ENCODE data around the gene DLG2. TPM values are rescaled to one million over a fixed set of nuclear protein-coding genes. Genes with fewer than 3 reads are reported as not detected.

DLG2 gene
- total and polyA plus RNA-seq, 4 donors = 1.3 to 23.3 (median 10.9) TPM

- Histone ChIP-seq H3K36me3 (ENCODE audit: control insufficient read depth in 1 of 2, insufficient read depth in 2 of 2, low read length in 1 of 2) (no peaks in the 10 kb centered on the region), H3K4me3 (ENCODE audit: low read length in 2 of 2) (no peak overlapping the region), H3K27me3 (ENCODE audit: control insufficient read depth in 1 of 2, insufficient read depth in 2 of 2, low read length in 1 of 2) (no peaks in the 10 kb centered on the region), H3K9me3 (ENCODE audit: control insufficient read depth, low read length) (no peaks in the 10 kb centered on the region), H3K4me1 (ENCODE audit: control insufficient read depth in 1 of 2, insufficient read depth in 2 of 2, low read length in 2 of 2) (no peaks in the 10 kb centered on the region), H3K27ac (ENCODE audit: low read depth in 1 of 2, low read length in 2 of 2) (no peak overlapping the region)
- 51 to 56% methylated on average over 3 of the region's 3 CpGs for WGBS, 2 donors
- ATAC-seq (ENCODE audit: low FRiP score) (no peak), DNase-seq (no peak)
- intact Hi-C loops (cut with DNase I) = no loop called here
Observed at GRCh38 chr11:84981301-84981700, 645.8 kb downstream of the DLG2 start.

GRCh38 chr11:84969103-84969502 is 658.0 kb downstream of the DLG2 start:
- Histone ChIP-seq H3K27ac (ENCODE audit: low read depth in 1 of 2, low read length in 2 of 2) (no peak overlapping the region), H3K36me3 (ENCODE audit: control insufficient read depth in 1 of 2, insufficient read depth in 2 of 2, low read length in 1 of 2) (no peaks in the 10 kb centered on the region), H3K9me3 (ENCODE audit: control insufficient read depth, low read length) (no peaks in the 10 kb centered on the region), H3K27me3 (ENCODE audit: control insufficient read depth in 1 of 2, insufficient read depth in 2 of 2, low read length in 1 of 2) (no peaks in the 10 kb centered on the region), H3K4me1 (ENCODE audit: control insufficient read depth in 1 of 2, insufficient read depth in 2 of 2, low read length in 2 of 2) (no peaks in the 10 kb centered on the region), H3K4me3 (ENCODE audit: low read length in 2 of 2) (no peak overlapping the region)
- 2 to 7% methylated on average over 2 of the region's 2 CpGs for WGBS, 2 donors
- DNase-seq (peak in 1 of 2 donors; percentile 59), ATAC-seq (ENCODE audit: low FRiP score) (peak; percentile 74)
- intact Hi-C loops (cut with DNase I) = no loop called here

DNA sequence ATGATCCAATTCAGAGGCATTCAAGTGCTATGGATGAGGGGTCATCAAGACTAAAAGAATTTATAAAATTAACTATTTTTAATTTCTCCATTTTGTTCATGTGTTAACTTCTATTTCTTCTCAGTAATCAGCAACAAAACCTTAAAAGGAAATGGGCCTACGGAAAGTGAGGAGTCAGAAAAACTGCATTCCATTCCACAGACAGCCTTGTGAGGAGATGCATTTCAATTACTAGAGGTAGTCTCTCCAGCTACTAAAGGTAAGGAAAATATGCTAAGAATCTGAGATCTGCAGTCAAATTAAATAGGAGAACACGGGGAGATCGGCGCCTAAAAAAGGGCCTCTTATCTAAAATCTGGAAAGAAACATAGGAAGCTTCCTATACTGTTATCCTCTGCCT is 661.7 kb downstream of the DLG2 start:
- H3K4me1 ChIP-seq (ENCODE audit: control insufficient read depth in 1 of 2, insufficient read depth in 2 of 2, low read length in 2 of 2) = no peaks in the 10 kb centered on the region
- ATAC-seq (ENCODE audit: low FRiP score) (no peak), DNase-seq (no peak)
- 75 to 82% methylated on average over 4 of the region's 4 CpGs for WGBS, 2 donors
- H3K27me3 ChIP-seq (ENCODE audit: control insufficient read depth in 1 of 2, insufficient read depth in 2 of 2, low read length in 1 of 2) = no peaks in the 10 kb centered on the region
- H3K27ac ChIP-seq (ENCODE audit: low read depth in 1 of 2, low read length in 2 of 2) = no peak overlapping the region
- no peaks in the 10 kb centered on the region for H3K36me3 ChIP-seq (ENCODE audit: control insufficient read depth in 1 of 2, insufficient read depth in 2 of 2, low read length in 1 of 2)
- H3K9me3 ChIP-seq (ENCODE audit: control insufficient read depth, low read length) = no peaks in the 10 kb centered on the region
- H3K4me3 ChIP-seq (ENCODE audit: low read length in 2 of 2) = no peak overlapping the region
- intact Hi-C loops (cut with DNase I) = no loop called here

DNA sequence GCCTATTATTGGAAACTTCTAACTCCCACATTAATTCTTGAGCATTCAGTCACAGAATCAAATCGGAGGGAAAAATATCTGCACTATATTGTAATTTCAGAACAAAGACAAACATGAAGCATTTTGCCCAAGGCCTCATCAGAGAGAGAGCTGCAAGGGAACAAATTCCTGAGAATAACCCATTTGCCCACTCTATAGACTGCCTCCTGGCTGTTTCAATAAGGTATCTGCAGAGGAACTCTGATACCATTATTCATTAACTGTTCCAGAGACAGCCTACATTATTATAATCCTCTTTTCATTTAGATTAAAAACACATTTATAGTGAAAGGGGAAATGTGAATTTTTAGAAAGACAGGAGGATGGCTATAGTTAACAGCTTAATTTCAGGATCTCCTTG is 663.9 kb downstream of the DLG2 start:
- no peaks in the 10 kb centered on the region for H3K27me3 ChIP-seq (ENCODE audit: control insufficient read depth in 1 of 2, insufficient read depth in 2 of 2, low read length in 1 of 2)
- peaks cover 0 to 2% of the 10 kb centered on the region in 2 donors for H3K4me1 ChIP-seq (ENCODE audit: control insufficient read depth in 1 of 2, insufficient read depth in 2 of 2, low read length in 2 of 2)
- no peak overlapping the region for H3K4me3 ChIP-seq (ENCODE audit: low read length in 2 of 2)
- H3K27ac ChIP-seq (ENCODE audit: low read depth in 1 of 2, low read length in 2 of 2) = no peak overlapping the region
- no peaks in the 10 kb centered on the region for H3K9me3 ChIP-seq (ENCODE audit: control insufficient read depth, low read length)
- ATAC-seq (ENCODE audit: low FRiP score) = no peak
- no peaks in the 10 kb centered on the region for H3K36me3 ChIP-seq (ENCODE audit: control insufficient read depth in 1 of 2, insufficient read depth in 2 of 2, low read length in 1 of 2)
- intact Hi-C loops (cut with DNase I) = no loop called here
- WGBS, 2 donors = 18 to 23% methylated on average over 1 of the region's 1 CpG
- no peak for DNase-seq

DNA sequence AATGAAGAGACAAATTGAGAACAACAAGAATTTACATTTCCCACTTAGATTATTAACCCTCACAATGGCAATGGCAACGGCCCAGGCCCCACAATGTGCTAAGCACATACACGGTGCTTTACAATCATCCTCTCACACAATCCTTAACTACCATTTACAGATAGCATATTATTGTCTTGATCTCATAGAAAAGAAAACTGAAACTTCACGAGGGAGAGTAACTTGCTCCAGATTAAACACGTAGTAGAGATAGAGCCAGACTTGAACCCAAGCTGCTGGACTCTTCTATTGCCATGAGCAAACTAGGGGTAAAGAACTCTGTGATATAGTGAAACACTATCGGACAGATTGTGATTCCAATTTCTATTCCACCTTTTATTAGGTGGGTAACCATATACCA is 665.1 kb downstream of the DLG2 start:
- Histone ChIP-seq H3K36me3 (ENCODE audit: control insufficient read depth in 1 of 2, insufficient read depth in 2 of 2, low read length in 1 of 2) (no peaks in the 10 kb centered on the region), H3K27me3 (ENCODE audit: control insufficient read depth in 1 of 2, insufficient read depth in 2 of 2, low read length in 1 of 2) (no peaks in the 10 kb centered on the region), H3K27ac (ENCODE audit: low read depth in 1 of 2, low read length in 2 of 2) (no peak overlapping the region), H3K4me1 (ENCODE audit: control insufficient read depth in 1 of 2, insufficient read depth in 2 of 2, low read length in 2 of 2) (peaks cover 0 to 2% of the 10 kb centered on the region in 2 donors), H3K4me3 (ENCODE audit: low read length in 2 of 2) (no peak overlapping the region), H3K9me3 (ENCODE audit: control insufficient read depth, low read length) (no peaks in the 10 kb centered on the region)
- intact Hi-C loops (cut with DNase I) = no loop called here
- DNase-seq (no peak), ATAC-seq (ENCODE audit: low FRiP score) (no peak)
- WGBS, 2 donors = 71 to 78% methylated on average over 5 of the region's 5 CpGs

GRCh38 chr11:84958295-84958694 is 668.8 kb downstream of the DLG2 start:
- no peak overlapping the region for H3K27ac ChIP-seq (ENCODE audit: low read depth in 1 of 2, low read length in 2 of 2)
- 42 to 45% methylated on average over 2 of the region's 2 CpGs for WGBS, 2 donors
- ATAC-seq (ENCODE audit: low FRiP score) = no peak
- no peak for DNase-seq
- intact Hi-C loops (cut with DNase I) = no loop called here
- no peaks in the 10 kb centered on the region for H3K36me3 ChIP-seq (ENCODE audit: control insufficient read depth in 1 of 2, insufficient read depth in 2 of 2, low read length in 1 of 2)
- H3K9me3 ChIP-seq (ENCODE audit: control insufficient read depth, low read length) = no peaks in the 10 kb centered on the region
- no peaks in the 10 kb centered on the region for H3K27me3 ChIP-seq (ENCODE audit: control insufficient read depth in 1 of 2, insufficient read depth in 2 of 2, low read length in 1 of 2)
- H3K4me1 ChIP-seq (ENCODE audit: control insufficient read depth in 1 of 2, insufficient read depth in 2 of 2, low read length in 2 of 2) = peaks cover 0 to 2% of the 10 kb centered on the region in 2 donors
- H3K4me3 ChIP-seq (ENCODE audit: low read length in 2 of 2) = no peak overlapping the region

- intact Hi-C loops (cut with DNase I) = no loop called here
- Histone ChIP-seq H3K36me3 (ENCODE audit: control insufficient read depth in 1 of 2, insufficient read depth in 2 of 2, low read length in 1 of 2) (no peaks in the 10 kb centered on the region), H3K27me3 (ENCODE audit: control insufficient read depth in 1 of 2, insufficient read depth in 2 of 2, low read length in 1 of 2) (no peaks in the 10 kb centered on the region), H3K27ac (ENCODE audit: low read depth in 1 of 2, low read length in 2 of 2) (no peak overlapping the region), H3K4me1 (ENCODE audit: control insufficient read depth in 1 of 2, insufficient read depth in 2 of 2, low read length in 2 of 2) (no peaks in the 10 kb centered on the region), H3K9me3 (ENCODE audit: control insufficient read depth, low read length) (no peaks in the 10 kb centered on the region), H3K4me3 (ENCODE audit: low read length in 2 of 2) (no peak overlapping the region)
- DNase-seq (no peak), ATAC-seq (ENCODE audit: low FRiP score) (no peak)
- WGBS, 2 donors = 83 to 89% methylated on average over 4 of the region's 4 CpGs
Observed at GRCh38 chr11:84950569-84951270, 676.4 kb downstream of the DLG2 start.

DNA sequence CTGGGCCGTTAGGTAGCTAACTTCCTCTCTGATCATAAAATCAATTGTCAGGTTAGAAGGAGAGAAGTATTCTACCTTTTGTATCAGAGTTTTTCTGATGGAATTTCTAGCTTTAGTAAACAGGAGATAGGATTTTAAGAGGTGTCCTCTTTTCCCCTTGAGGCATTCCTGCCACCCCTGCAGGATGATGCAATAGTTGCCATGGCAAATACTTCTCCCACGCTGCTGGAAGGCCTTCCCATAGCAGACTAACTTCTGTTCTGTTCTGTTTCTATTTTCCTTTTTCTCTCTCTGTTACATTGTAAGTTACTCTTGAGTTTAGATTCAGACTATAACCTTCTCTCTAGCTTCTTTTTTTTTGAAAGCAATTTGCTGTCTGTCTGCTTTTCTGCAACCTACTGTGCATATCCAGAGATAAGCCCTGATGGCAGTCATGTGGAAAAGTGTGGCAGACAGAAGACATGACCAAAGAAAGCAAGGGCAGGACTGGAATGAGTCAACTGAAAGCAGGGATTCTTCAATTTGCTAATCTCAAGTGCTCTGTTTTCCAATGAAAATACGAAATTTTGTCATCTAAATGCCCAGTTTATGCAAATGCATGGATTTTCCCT is 679.1 kb downstream of the DLG2 start:
- H3K4me1 ChIP-seq (ENCODE audit: control insufficient read depth in 1 of 2, insufficient read depth in 2 of 2, low read length in 2 of 2) = no peaks in the 10 kb centered on the region
- no peaks in the 10 kb centered on the region for H3K27me3 ChIP-seq (ENCODE audit: control insufficient read depth in 1 of 2, insufficient read depth in 2 of 2, low read length in 1 of 2)

DNA sequence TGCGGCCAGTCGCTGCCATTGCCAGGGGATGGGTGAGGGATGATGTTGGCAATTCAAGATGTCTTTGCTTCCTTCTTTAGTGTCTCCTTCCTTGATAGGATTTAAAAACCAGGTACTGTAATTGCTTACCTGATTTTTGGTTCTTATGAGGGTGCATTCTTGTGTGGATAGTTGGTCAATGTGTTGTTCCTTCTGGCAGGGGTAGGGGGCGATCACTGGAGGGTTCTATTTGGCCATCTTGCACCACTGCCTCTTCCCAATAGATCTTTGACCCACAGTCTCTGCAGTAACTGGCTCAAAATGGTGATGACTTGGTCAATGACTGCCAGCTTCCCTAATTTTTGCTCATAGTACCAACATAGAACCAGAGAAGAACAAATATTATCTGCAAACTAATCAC is 680.1 kb downstream of the DLG2 start:
- Histone ChIP-seq H3K4me3 (ENCODE audit: low read length in 2 of 2) (no peak overlapping the region), H3K27ac (ENCODE audit: low read depth in 1 of 2, low read length in 2 of 2) (no peak overlapping the region), H3K4me1 (ENCODE audit: control insufficient read depth in 1 of 2, insufficient read depth in 2 of 2, low read length in 2 of 2) (no peaks in the 10 kb centered on the region), H3K27me3 (ENCODE audit: control insufficient read depth in 1 of 2, insufficient read depth in 2 of 2, low read length in 1 of 2) (no peaks in the 10 kb centered on the region), H3K9me3 (ENCODE audit: control insufficient read depth, low read length) (peaks cover 1% of the 10 kb centered on the region), H3K36me3 (ENCODE audit: control insufficient read depth in 1 of 2, insufficient read depth in 2 of 2, low read length in 1 of 2) (no peaks in the 10 kb centered on the region)
- intact Hi-C loops (cut with DNase I) = no loop called here
- no peak for DNase-seq
- WGBS, 2 donors = 91 to 92% methylated on average over 3 of the region's 3 CpGs
- ATAC-seq (ENCODE audit: low FRiP score) = no peak

More for the DNA sequence above, 679.1 kb downstream of the DLG2 start:
- Histone ChIP-seq H3K4me3 (ENCODE audit: low read length in 2 of 2) (no peak overlapping the region), H3K36me3 (ENCODE audit: control insufficient read depth in 1 of 2, insufficient read depth in 2 of 2, low read length in 1 of 2) (no peaks in the 10 kb centered on the region), H3K27ac (ENCODE audit: low read depth in 1 of 2, low read length in 2 of 2) (no peak overlapping the region), H3K9me3 (ENCODE audit: control insufficient read depth, low read length) (peaks cover 1% of the 10 kb centered on the region)
- DNase-seq (no peak), ATAC-seq (ENCODE audit: low FRiP score) (no peak)
- 50 to 55% methylated on average over 3 of the region's 3 CpGs for WGBS, 2 donors
- intact Hi-C loops (cut with DNase I) = no loop called here

Data from aorta (tissue), 5 donors.